Kidney (tissue), 14 donors: ENCODE measurements around the gene NT5DC3. TPM values are rescaled to one million over a fixed set of nuclear protein-coding genes. Genes with fewer than 3 reads are reported as not detected.

Experiments used
- DNase-seq, 5 donors: peaks; one replicate each; pipeline ENCODE4 v3.0.0-alpha.2; 2013 to 2020
- FAIRE-seq: peaks from 2 replicates; lab custom pipeline; 2012; peaks lifted over from hg19 to GRCh38; lab: Jason Lieb, UNC
- H3K27ac ChIP-seq, 2 donors: one replicate each; pipeline ENCODE4 v1.7.0; 2013; ENCODE audit warnings: low read depth in 2 of 2, low read length in 2 of 2, inconsistent platforms in 1 of 2
- H3K27me3 ChIP-seq: one replicate; pipeline ENCODE4 v1.7.1; 2013; ENCODE audit warnings: low read length, inconsistent platforms; ENCODE audit not compliant: control insufficient read depth, insufficient read depth
- H3K36me3 ChIP-seq, 3 donors: one replicate each; pipeline versions ENCODE4 v1.7.0 to v1.7.1; 2013; ENCODE audit warnings: low read length in 3 of 3, control low read depth in 1 of 3, inconsistent platforms in 1 of 3; ENCODE audit not compliant: insufficient read depth in 3 of 3, control insufficient read depth in 2 of 3
- H3K4me1 ChIP-seq, 3 donors: one replicate each; pipeline versions ENCODE4 v1.7.0 to v1.7.1; 2013; ENCODE audit warnings: low read length in 3 of 3, inconsistent platforms in 1 of 3, low read depth in 1 of 3; ENCODE audit not compliant: control insufficient read depth in 2 of 3, insufficient read depth in 2 of 3
- H3K4me3 ChIP-seq, 3 donors: one replicate each; pipeline versions ENCODE4 v1.7.0 to v1.8.1; 2013; ENCODE audit warnings: low read length in 3 of 3, control low read depth in 1 of 3, inconsistent platforms in 1 of 3
- H3K9ac ChIP-seq, 3 donors: one replicate each; pipeline versions ENCODE4 v1.7.0 to v1.7.1; 2013; ENCODE audit warnings: low read length in 3 of 3, control low read depth in 1 of 3, inconsistent platforms in 1 of 3
- H3K9me3 ChIP-seq, 3 donors: one replicate each; pipeline versions ENCODE4 v1.7.0 to v1.7.1; 2013; ENCODE audit warnings: low read length in 3 of 3, control low read depth in 1 of 3, inconsistent platforms in 1 of 3; ENCODE audit not compliant: control insufficient read depth in 2 of 3, insufficient read depth in 1 of 3
- CTCF ChIP-seq: IDR thresholded peaks from 3 replicates; pipeline ENCODE4 v1.5.1; 2012; ENCODE audit warnings: mild to moderate bottlenecking, moderate library complexity, borderline replicate concordance; ENCODE audit not compliant: insufficient read depth; ENCODE audit errors: extremely low read depth
- intact Hi-C: fragments of 100-400 bp; cut with DNase I; formaldehyde crosslinking; loops from one replicate; pipeline ENCODE4 v1.11.1; 2022
- polyA plus RNA-seq: library from polyadenylated mRNA; stranded (reverse); fragments of 350-450 nt; fragmentation: Illumina TruSeq; extraction: RNeasy Lipid Tissue Mini Kit (QIAGEN cat#74804); gene quantifications from one replicate; pipeline ENCODE4 v1.2.3, GENCODE V29; 2014; ENCODE audit warnings: low read depth, low replicate concordance; ENCODE audit not compliant: insufficient read depth
- total RNA-seq: library from RNA; stranded (reverse); fragmentation: NEBNext Ultra II Directional; extraction: Animal tissue kit (Norgen Biotek cat#: 25700); gene quantifications from one replicate; pipeline ENCODE4 v1.2.1, GENCODE V29; 2021
- donor health status: control.
- donor health status: control.
- donor health status: control.
- donor health status: control.
- donor health status: control.
- donor health status: DM: yes; HTN: yes; CAD: no.
- donor health status: Normal renal cell carcinoma (clear cell type).

The NT5DC3 gene
- total and polyA plus RNA-seq, 2 donors from 2014 or later: 1.1 to 7.8 TPM

- Histone ChIP-seq H3K36me3 (no peaks in the 10 kb centered on the region), H3K27ac (no peak overlapping the region), H3K9ac (no peak overlapping the region), H3K4me1 (no peaks in the 10 kb centered on the region), H3K9me3 (no peaks in the 10 kb centered on the region), H3K27me3 (no peaks in the 10 kb centered on the region), H3K4me3 (no peak overlapping the region)
- no peak for TF ChIP-seq CTCF
- DNase-seq (no peak), FAIRE-seq (no peak)
- intact Hi-C loops: no loop called here
These were observed 33.3 kb downstream of the NT5DC3 start for GRCh38 chr12:103807561-103808238.

- Histone ChIP-seq H3K9ac (no peak overlapping the region), H3K4me1 (no peaks in the 10 kb centered on the region), H3K27ac (no peak overlapping the region), H3K4me3 (no peak overlapping the region), H3K36me3 (no peaks in the 10 kb centered on the region), H3K9me3 (no peaks in the 10 kb centered on the region), H3K27me3 (no peaks in the 10 kb centered on the region)
- FAIRE-seq (no peak), DNase-seq (no peak)
- intact Hi-C loops: no loop called here
- no peak for TF ChIP-seq CTCF
These were observed 34.2 kb downstream of the NT5DC3 start for GRCh38 chr12:103806803-103807202.

GRCh38 chr12:103805655-103806360 lies 35.2 kb downstream of the NT5DC3 start:
- FAIRE-seq (no peak), DNase-seq (no peak)
- TF ChIP-seq CTCF: no peak
- intact Hi-C loops: no loop called here
- no peak overlapping the region for H3K9ac ChIP-seq
- H3K9me3 ChIP-seq: no peaks in the 10 kb centered on the region
- no peaks in the 10 kb centered on the region for H3K36me3 ChIP-seq
- H3K27ac ChIP-seq: no peak overlapping the region
- no peaks in the 10 kb centered on the region for H3K4me1 ChIP-seq
- no peaks in the 10 kb centered on the region for H3K27me3 ChIP-seq
- no peak overlapping the region for H3K4me3 ChIP-seq
